Activated CD4-positive, alpha-beta T cell treated with anti-CD3 and anti-CD28 coated beads, Interleukin-2, Interleukin-4, amounts not matched to agents 100 ng/mL and 50 ng/mL, durations not matched to agents 16 hours and 8 hours (primary cell): Measurements from ENCODE around the gene MYOM1.
"Not testable (repeated sequence)": the region's sequence is repeated elsewhere in the genome, so short reads cannot be mapped to it uniquely, and the experiment has no call there.

Source experiments
- DNase-seq: peaks from one replicate; pipeline ENCODE4 v3.0.0-alpha.2; 2020; ENCODE audit warnings: low spot score

MYOM1 gene

GRCh38 chr18:3055816-3056215 is 164.0 kb downstream of the MYOM1 start:
- no peak for DNase-seq

GRCh38 chr18:3055186-3055728 is 164.5 kb downstream of the MYOM1 start:
- DNase-seq = no peak

DNA sequence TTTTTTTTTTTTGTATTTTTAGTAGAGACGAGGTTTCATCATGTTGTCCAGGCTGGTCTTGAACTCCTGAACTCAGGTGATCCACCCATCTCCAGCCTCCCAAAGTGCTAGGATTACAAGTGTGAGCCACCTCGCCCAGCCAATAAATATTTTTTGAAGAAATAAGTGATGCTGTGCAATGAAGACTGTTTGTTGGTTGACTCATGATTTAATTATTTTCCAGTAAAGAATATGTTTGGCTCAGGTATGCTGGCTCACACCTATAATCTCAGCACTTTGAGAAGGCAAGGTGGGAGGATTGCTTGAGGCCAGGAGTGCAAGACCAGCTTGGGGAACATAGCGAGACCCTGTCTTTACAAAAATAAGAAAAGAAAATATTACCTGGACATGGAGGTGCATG is 165.0 kb downstream of the MYOM1 start:
- no peak for DNase-seq

GRCh38 chr18:3054214-3054613 is 165.6 kb downstream of the MYOM1 start:
- DNase-seq = no peak

GRCh38 chr18:3053081-3053480 is 166.7 kb downstream of the MYOM1 start:
- DNase-seq = no peak

GRCh38 chr18:3052411-3052758 is 167.4 kb downstream of the MYOM1 start:
- no peak for DNase-seq

DNA sequence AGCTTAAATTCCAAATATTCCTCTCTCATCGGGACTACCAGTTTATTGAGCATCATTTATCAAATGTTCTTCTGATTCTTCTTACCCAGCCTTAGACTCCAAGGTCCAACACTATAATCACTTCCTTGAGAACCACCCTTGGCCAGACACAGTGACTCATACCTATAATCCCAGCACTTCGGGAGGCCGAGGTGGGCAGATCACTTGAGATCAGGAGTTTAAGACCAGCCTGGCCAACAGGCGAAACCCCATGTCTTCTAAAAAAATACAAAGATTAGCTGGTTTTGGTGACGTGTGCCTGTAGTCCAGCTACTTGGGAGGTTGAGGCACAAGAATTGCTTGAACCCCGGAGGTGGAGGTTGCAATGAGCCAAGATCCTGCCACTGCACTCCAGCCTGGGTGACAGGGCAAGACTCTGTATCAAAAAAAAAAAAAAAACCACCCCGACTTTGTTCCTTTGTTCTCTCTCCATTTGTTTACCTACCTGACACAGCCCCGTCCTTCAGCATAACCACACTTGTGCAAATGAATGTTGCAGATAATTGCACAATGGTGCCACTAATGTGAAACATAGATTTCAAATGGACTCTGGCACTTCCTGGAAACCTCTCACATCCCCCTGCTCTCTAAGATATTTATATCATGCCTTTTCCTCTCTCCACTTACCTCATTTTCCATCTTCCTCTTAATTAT is 167.9 kb downstream of the MYOM1 start:
- no peak for DNase-seq

DNA sequence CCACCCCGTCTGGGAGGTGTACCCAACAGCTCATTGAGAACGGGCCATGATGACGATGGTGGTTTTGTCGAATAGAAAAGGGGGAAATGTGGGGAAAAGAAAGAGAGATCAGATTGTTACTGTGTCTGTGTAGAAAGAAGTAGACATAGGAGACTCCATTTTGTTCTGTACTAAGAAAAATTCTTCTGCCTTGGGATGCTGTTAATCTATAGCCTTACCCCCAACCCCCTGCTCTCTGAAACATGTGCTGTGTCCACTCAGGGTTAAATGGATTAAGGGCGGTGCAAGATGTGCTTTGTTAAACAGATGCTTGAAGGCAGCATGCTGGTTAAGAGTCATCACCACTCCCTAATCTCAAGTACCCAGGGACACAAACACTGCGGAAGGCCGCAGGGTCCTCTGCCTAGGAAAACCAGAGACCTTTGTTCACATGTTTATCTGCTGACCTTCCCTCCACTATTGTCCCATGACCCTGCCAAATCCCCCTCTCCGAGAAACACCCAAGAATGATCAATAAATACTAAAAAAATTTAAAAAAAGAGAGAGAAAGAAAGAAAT is 169.8 kb downstream of the MYOM1 start:
- DNase-seq = not testable (repeated sequence)

DNA sequence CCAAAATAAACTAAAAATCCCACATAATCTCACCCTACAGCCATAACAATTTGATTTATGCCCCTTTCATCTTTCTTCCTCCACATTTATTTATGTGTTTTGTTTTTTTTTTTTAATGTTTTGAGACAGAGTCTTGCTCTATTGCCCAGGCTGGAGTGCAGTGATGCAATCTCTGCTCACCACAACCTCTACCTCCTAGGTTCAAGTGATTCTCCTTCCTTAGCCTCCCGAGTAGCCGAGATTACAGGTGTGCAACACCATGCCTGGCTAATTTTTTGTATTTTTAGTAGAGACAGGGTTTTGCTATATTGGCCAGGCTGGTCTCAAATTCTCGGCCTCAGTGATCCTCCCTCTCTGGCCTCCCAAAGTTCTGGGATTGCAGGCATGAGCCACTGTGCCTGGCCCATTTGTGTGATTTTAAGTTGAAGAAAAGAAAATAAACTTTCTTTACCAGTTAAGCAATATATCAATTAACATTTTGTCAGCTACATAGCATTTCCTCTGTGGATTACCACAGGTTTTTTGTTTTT is 170.9 kb downstream of the MYOM1 start:
- no peak for DNase-seq

GRCh38 chr18:3048121-3048520 is 171.6 kb downstream of the MYOM1 start:
- no peak for DNase-seq

GRCh38 chr18:3046216-3046808 is 173.5 kb downstream of the MYOM1 start:
- peak; percentile 66 for DNase-seq

- DNase-seq = no peak
Observed at GRCh38 chr18:3044931-3045698, 174.7 kb downstream of the MYOM1 start.

DNA sequence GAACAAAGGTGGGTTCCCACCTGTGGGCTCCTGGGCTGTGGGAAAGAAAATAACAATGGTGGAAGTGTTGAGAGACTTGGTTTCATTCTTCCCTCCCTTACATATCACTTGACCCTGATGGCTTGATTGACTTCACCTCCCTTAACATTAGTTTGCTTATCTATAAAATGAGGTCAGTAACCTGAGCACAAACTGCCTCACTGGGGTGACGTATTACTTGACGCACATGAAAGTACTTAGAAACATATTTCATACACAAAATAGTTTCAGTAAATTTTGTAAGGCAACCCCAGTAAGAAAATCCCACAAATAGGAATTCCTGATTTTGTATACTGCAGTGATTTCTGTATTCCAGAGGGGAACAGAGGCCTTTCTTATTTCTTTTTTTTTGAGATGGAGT is 177.4 kb downstream of the MYOM1 start:
- DNase-seq = no peak

DNA sequence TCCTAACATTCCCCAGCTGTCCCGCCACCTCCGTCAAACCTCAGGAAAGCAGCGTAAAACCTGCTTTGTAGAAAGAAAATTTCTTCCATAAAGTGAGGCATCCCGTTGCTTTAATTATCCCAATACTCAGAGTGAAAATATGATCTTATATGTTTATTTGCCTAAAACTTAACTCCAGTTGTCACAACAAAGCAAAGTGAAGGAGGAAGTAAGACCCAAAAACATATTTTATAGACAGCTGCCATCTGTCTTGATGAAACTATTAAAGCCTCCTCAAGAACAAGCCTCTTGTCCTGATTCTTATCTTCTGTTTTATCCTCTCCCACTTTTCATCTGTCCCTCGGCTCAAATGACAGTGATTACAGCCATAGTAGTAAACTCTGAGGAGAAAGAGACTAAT is 177.9 kb downstream of the MYOM1 start:
- no peak for DNase-seq

- no peak for DNase-seq
Observed at GRCh38 chr18:3040881-3041280, 178.9 kb downstream of the MYOM1 start.

DNA sequence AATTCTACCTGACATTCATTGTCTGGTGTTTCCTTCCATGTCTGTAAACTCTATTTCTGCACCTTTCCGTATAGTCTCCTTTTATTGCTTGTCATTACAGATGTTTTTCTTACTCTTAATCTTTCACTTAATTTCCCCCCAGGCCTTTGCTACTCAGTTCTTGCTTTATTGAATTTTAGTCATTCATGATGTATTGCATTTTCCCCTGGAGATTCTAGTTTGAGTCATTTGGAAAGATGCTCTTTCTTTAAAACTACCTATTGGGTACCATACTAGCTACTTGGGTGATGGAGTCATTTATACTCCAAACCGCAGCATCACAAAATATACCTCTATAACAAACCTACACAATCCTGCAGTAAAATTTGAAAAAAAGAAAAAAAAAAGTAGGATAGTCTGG is 179.6 kb downstream of the MYOM1 start:
- DNase-seq = no peak

DNA sequence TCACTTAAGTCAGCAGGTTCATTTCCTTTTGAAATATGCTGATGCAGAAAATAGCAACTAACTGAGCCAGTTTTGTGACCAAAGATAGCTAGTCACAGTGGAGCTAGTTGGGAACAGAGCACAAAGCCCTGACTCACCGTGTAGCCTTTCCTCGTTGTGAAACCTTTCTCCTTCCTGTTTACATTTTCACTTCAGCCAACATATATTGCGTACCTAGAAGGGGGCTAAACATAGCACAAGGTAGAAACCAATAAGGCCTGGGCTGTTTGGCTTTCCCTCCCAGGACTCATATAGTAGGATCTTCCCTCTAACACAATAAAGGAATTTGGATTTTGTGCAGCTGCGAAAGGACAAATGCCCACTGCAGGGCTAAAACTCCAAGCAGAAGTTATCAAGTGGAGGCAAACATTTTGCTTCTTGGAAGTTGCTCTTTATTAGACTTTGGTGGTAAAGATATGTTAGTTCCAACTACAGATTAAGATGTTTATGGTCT is 182.3 kb downstream of the MYOM1 start:
- DNase-seq = peak; percentile 70

GRCh38 chr18:3036108-3036507 is 183.7 kb downstream of the MYOM1 start:
- DNase-seq = no peak

- DNase-seq = no peak
Observed at GRCh38 chr18:3035635-3036034, 184.1 kb downstream of the MYOM1 start.

GRCh38 chr18:3032721-3033120 is 187.0 kb downstream of the MYOM1 start:
- DNase-seq = no peak

GRCh38 chr18:3029215-3029952 is 190.4 kb downstream of the MYOM1 start:
- no peak for DNase-seq

DNA sequence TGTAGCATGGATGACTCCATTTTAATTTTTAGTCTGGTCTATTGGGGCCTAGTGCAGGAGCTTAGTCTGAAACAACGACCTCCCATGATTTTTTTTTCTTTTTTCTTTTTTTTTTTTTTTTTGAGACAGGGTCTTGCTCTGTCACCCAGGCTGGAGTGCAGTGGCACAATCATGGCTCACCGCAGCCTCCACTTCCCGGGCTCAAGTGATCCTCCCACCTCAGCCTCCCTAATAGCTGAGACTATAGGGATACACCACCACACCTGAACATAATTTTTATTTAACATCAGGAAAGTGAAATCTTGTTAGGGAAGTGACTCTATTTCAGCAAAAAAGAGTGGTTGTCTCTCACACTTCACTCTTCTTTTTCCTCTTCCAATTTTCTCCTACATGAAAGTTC is 191.7 kb downstream of the MYOM1 start:
- not testable (repeated sequence) for DNase-seq
